ENCODE results near the gene OTUB1.

Gene OTUB1

GRCh38 chr11:63986156-63986931, at the start of gene OTUB1:
Gene OTUB1, plus strand, starts transcription at chr11:63986438. Its CDS starts 19 bp downstream, at chr11:63986457.
- H3K36me3 Mint-ChIP-seq, result peaks cover 13% of the 10 kb centered on the region
- ATAC-seq (ENCODE audit: low read depth) (peak; percentile 88), DNase-seq (ENCODE audit: low spot score in 2 of 2) (peak; percentile 71 to 76)

GRCh38 chr11:63937713-63938478, 48.3 kb upstream of the OTUB1 start:
- Mint-ChIP-seq H3K36me3 (peaks cover 2% of the 10 kb centered on the region), H3K4me3 (peak overlapping the region; percentile 95), H3K9me3 (no peaks in the 10 kb centered on the region), H3K27ac (peak overlapping the region; percentile 85), H3K27me3 (no peaks in the 10 kb centered on the region), H3K4me1 (peaks cover 24% of the 10 kb centered on the region)
- ATAC-seq (ENCODE audit: low read depth) (peak; percentile 5), DNase-seq (ENCODE audit: low spot score in 2 of 2) (no peak)

More at GRCh38 chr11:63986156-63986931, at the start of gene OTUB1:
- peaks cover 18% of the 10 kb centered on the region for H3K4me1 Mint-ChIP-seq
- H3K27me3 Mint-ChIP-seq, result no peaks in the 10 kb centered on the region
- no peaks in the 10 kb centered on the region for H3K9me3 Mint-ChIP-seq
- H3K4me3 Mint-ChIP-seq, result peak within 1 kb of the TSS; percentile 98
- peak within 1 kb of the TSS; percentile 98 for H3K27ac Mint-ChIP-seq

- peak within 1 kb of the TSS; percentile 95 for H3K4me3 Mint-ChIP-seq
- peaks cover 2% of the 10 kb centered on the region for H3K36me3 Mint-ChIP-seq
- H3K4me1 Mint-ChIP-seq, result peaks cover 24% of the 10 kb centered on the region
- H3K9me3 Mint-ChIP-seq, result no peaks in the 10 kb centered on the region
- peak; percentile 87 for ATAC-seq (ENCODE audit: low read depth)
- H3K27ac Mint-ChIP-seq, result peak within 1 kb of the TSS; percentile 85
- no peaks in the 10 kb centered on the region for H3K27me3 Mint-ChIP-seq
- peak; percentile 84 to 92 for DNase-seq (ENCODE audit: low spot score in 2 of 2)
Observed at GRCh38 chr11:63938479-63939396, 47.5 kb upstream of the OTUB1 start, which contains the start of gene NAA40. Gene NAA40, plus strand, starts transcription at chr11:63939002. Its CDS starts 95 bp downstream, at chr11:63939097.

- no peaks in the 10 kb centered on the region for H3K9me3 Mint-ChIP-seq
- no peak for DNase-seq (ENCODE audit: low spot score in 2 of 2)
- H3K27ac Mint-ChIP-seq, result peak overlapping the region; percentile 76
- peaks cover 2% of the 10 kb centered on the region for H3K36me3 Mint-ChIP-seq
- H3K27me3 Mint-ChIP-seq, result no peaks in the 10 kb centered on the region
- H3K4me3 Mint-ChIP-seq, result peak overlapping the region; percentile 95
- peaks cover 27% of the 10 kb centered on the region for H3K4me1 Mint-ChIP-seq
- no peak for ATAC-seq (ENCODE audit: low read depth)
Observed at GRCh38 chr11:63939397-63939891, 46.8 kb upstream of the OTUB1 start.

GRCh38 chr11:63940786-63941185, 45.5 kb upstream of the OTUB1 start:
- peak overlapping the region; percentile 87 for H3K27ac Mint-ChIP-seq
- ATAC-seq (ENCODE audit: low read depth), result peak; percentile 15

GRCh38 chr11:63941901-63942300, 44.3 kb upstream of the OTUB1 start:
- peaks cover 26% of the 10 kb centered on the region for H3K4me1 Mint-ChIP-seq
- H3K9me3 Mint-ChIP-seq, result no peaks in the 10 kb centered on the region
- H3K27ac Mint-ChIP-seq, result peak overlapping the region; percentile 87
- H3K36me3 Mint-ChIP-seq, result peaks cover 2% of the 10 kb centered on the region
- DNase-seq (ENCODE audit: low spot score in 2 of 2) (no peak), ATAC-seq (ENCODE audit: low read depth) (no peak)
- H3K27me3 Mint-ChIP-seq, result no peaks in the 10 kb centered on the region
- H3K4me3 Mint-ChIP-seq, result no peak overlapping the region

More at GRCh38 chr11:63940786-63941185, 45.5 kb upstream of the OTUB1 start:
- H3K9me3 Mint-ChIP-seq, result no peaks in the 10 kb centered on the region
- no peak for DNase-seq (ENCODE audit: low spot score in 2 of 2)
- no peaks in the 10 kb centered on the region for H3K27me3 Mint-ChIP-seq
- peaks cover 2% of the 10 kb centered on the region for H3K36me3 Mint-ChIP-seq
- peaks cover 27% of the 10 kb centered on the region for H3K4me1 Mint-ChIP-seq
- H3K4me3 Mint-ChIP-seq, result peak overlapping the region; percentile 73

GRCh38 chr11:63942803-63943202, 43.4 kb upstream of the OTUB1 start:
- no peak for ATAC-seq (ENCODE audit: low read depth)
- no peak overlapping the region for H3K27ac Mint-ChIP-seq
- peaks cover 2% of the 10 kb centered on the region for H3K36me3 Mint-ChIP-seq
- H3K9me3 Mint-ChIP-seq, result no peaks in the 10 kb centered on the region
- H3K4me3 Mint-ChIP-seq, result no peak overlapping the region
- no peaks in the 10 kb centered on the region for H3K27me3 Mint-ChIP-seq
- peaks cover 26% of the 10 kb centered on the region for H3K4me1 Mint-ChIP-seq
- no peak for DNase-seq (ENCODE audit: low spot score in 2 of 2)

- DNase-seq (ENCODE audit: low spot score in 2 of 2), result no peak
- no peaks in the 10 kb centered on the region for H3K27me3 Mint-ChIP-seq
- H3K9me3 Mint-ChIP-seq, result no peaks in the 10 kb centered on the region
- H3K36me3 Mint-ChIP-seq, result peaks cover 2% of the 10 kb centered on the region
- no peak for ATAC-seq (ENCODE audit: low read depth)
- peaks cover 18% of the 10 kb centered on the region for H3K4me1 Mint-ChIP-seq
- H3K4me3 Mint-ChIP-seq, result no peak overlapping the region
- no peak overlapping the region for H3K27ac Mint-ChIP-seq
Observed at GRCh38 chr11:63944987-63945386, 41.3 kb upstream of the OTUB1 start.

GRCh38 chr11:63945477-63946163, 40.6 kb upstream of the OTUB1 start:
- H3K36me3 Mint-ChIP-seq, result peaks cover 2% of the 10 kb centered on the region
- H3K27me3 Mint-ChIP-seq, result no peaks in the 10 kb centered on the region
- ATAC-seq (ENCODE audit: low read depth) (peak; percentile 71), DNase-seq (ENCODE audit: low spot score in 2 of 2) (peak; percentile 31 to 33)
- H3K4me1 Mint-ChIP-seq, result peaks cover 14% of the 10 kb centered on the region
- no peaks in the 10 kb centered on the region for H3K9me3 Mint-ChIP-seq
- no peak overlapping the region for H3K4me3 Mint-ChIP-seq
- no peak overlapping the region for H3K27ac Mint-ChIP-seq

GRCh38 chr11:63951779-63952536, 34.3 kb upstream of the OTUB1 start:
- DNase-seq (ENCODE audit: low spot score in 2 of 2) (no peak), ATAC-seq (ENCODE audit: low read depth) (peak; percentile 24)

GRCh38 chr11:63952570-63952969, 33.7 kb upstream of the OTUB1 start:
- ATAC-seq (ENCODE audit: low read depth), result no peak
- H3K9me3 Mint-ChIP-seq, result no peaks in the 10 kb centered on the region
- no peaks in the 10 kb centered on the region for H3K27me3 Mint-ChIP-seq
- H3K4me3 Mint-ChIP-seq, result no peak overlapping the region
- H3K36me3 Mint-ChIP-seq, result peaks cover 21% of the 10 kb centered on the region
- no peak overlapping the region for H3K27ac Mint-ChIP-seq
- no peak for DNase-seq (ENCODE audit: low spot score in 2 of 2)
- peaks cover 13% of the 10 kb centered on the region for H3K4me1 Mint-ChIP-seq

More at GRCh38 chr11:63951779-63952536, 34.3 kb upstream of the OTUB1 start:
- Mint-ChIP-seq H3K4me3 (peak overlapping the region; percentile 24), H3K27me3 (no peaks in the 10 kb centered on the region), H3K27ac (peak overlapping the region; percentile 26), H3K36me3 (peaks cover 21% of the 10 kb centered on the region), H3K4me1 (peaks cover 13% of the 10 kb centered on the region), H3K9me3 (no peaks in the 10 kb centered on the region)

GRCh38 chr11:63958008-63958407, 28.2 kb upstream of the OTUB1 start:
- ATAC-seq (ENCODE audit: low read depth) (no peak), DNase-seq (ENCODE audit: low spot score in 2 of 2) (no peak)
- Mint-ChIP-seq H3K27me3 (no peaks in the 10 kb centered on the region), H3K4me3 (no peak overlapping the region), H3K27ac (no peak overlapping the region), H3K9me3 (no peaks in the 10 kb centered on the region), H3K36me3 (peaks cover 19% of the 10 kb centered on the region), H3K4me1 (peaks cover 2% of the 10 kb centered on the region)
